ENCODE results near the gene FAM9A. TPM values are rescaled to one million over a fixed set of nuclear protein-coding genes. Genes with fewer than 3 reads are reported as not detected.

The FAM9A gene
- total and polyA plus RNA-seq, 2 of the 8 experiments (the other 6 are each of a cell fraction or from before 2014, with no cell fraction given), result not detected

- Histone ChIP-seq H3K36me3 (ENCODE audit: control insufficient read depth in 2 of 4, insufficient read depth in 4 of 4, low read length in 3 of 4) (no peaks in the 10 kb centered on the region), H4K8ac (ENCODE audit: extremely low read depth, insufficient read depth, low read length) (no peak overlapping the region), H3K23me2 (ENCODE audit: low read depth, low read length) (no peaks in the 10 kb centered on the region), H2AK5ac (ENCODE audit: low read depth, low read length) (no peak overlapping the region), H4K5ac (ENCODE audit: insufficient read length, low read depth, low read length) (no peak overlapping the region), H3K27ac (ENCODE audit: low read depth, low read length) (no peak overlapping the region), H2BK20ac (ENCODE audit: low read length) (no peak overlapping the region), H4K20me1 (replicated peaks in 1 of 2; ENCODE audit: control insufficient read depth in 1 of 2, insufficient read depth in 2 of 2, low read length in 2 of 2) (no peaks in the 10 kb centered on the region), H3K4me1 (replicated peaks in 1 of 4; ENCODE audit: control insufficient read depth in 3 of 4, insufficient read depth in 4 of 4, low read length in 3 of 4) (no peaks in the 10 kb centered on the region), H3K4ac (replicated peaks; ENCODE audit: insufficient read length, low read depth, low read length) (no peak overlapping the region), H2BK5ac (ENCODE audit: low read depth, low read length) (no peak overlapping the region), H2BK120ac (replicated peaks; ENCODE audit: low read depth, low read length) (no peak overlapping the region), H2BK15ac (ENCODE audit: low read length) (no peak overlapping the region), H3K4me2 (ENCODE audit: insufficient read depth in 1 of 2, low read depth in 2 of 2, low read length in 2 of 2) (no peak overlapping the region), H2BK12ac (ENCODE audit: low read depth, low read length) (no peak overlapping the region), H3K9me3 (ENCODE audit: insufficient read depth in 2 of 2, low read depth in 1 of 2, low read length in 1 of 2) (no peaks in the 10 kb centered on the region), H3K14ac (ENCODE audit: insufficient read length) (no peak overlapping the region), H4K91ac (replicated peaks; ENCODE audit: insufficient read length, low read length) (no peak overlapping the region), H3K18ac (ENCODE audit: extremely low read depth, low read length) (no peak overlapping the region), H2AFZ (ENCODE audit: low read length) (no peak overlapping the region; the same call in 1 of the 2 replicates), H3K9ac (replicated peaks in 1 of 4; ENCODE audit: extremely low read depth in 1 of 4, low read depth in 3 of 4, low read length in 3 of 4) (no peak overlapping the region), H3K79me1 (ENCODE audit: low read depth, low read length) (no peaks in the 10 kb centered on the region), H3K79me2 (ENCODE audit: control insufficient read depth in 1 of 2, insufficient read depth in 2 of 2, low read length in 2 of 2) (no peaks in the 10 kb centered on the region), H3K23ac (ENCODE audit: insufficient read length) (no peak overlapping the region), H3K4me3 (ENCODE audit: extremely low read depth in 1 of 4, insufficient read depth in 2 of 4, low read depth in 3 of 4, low read length in 4 of 4) (no peak overlapping the region), H3K27me3 (replicated peaks in 1 of 4; ENCODE audit: control insufficient read depth in 3 of 4, extremely low read depth in 1 of 4, insufficient read depth in 3 of 4, low read length in 3 of 4) (no peaks in the 10 kb centered on the region), H3K56ac (replicated peaks; ENCODE audit: insufficient read length, low read depth, low read length) (no peak overlapping the region)
- no peak for DNase-seq (ENCODE audit: low read depth in 1 of 2, low spot score in 2 of 2)
- 91% methylated on average over 4 of the region's 11 CpGs; no CpG with 5 or more reads in 1 of the 2 experiments for WGBS, 2 experiments (ENCODE audit: extremely low coverage in 1 of 2, insufficient coverage in 1 of 2, insufficient read length in 1 of 2, insufficient replicate concordance in 2 of 2, low coverage in 1 of 2, low lambda C conversion rate in 2 of 2, missing lambda C conversion rate in 1 of 2)
- CTCF ChIA-PET (ENCODE audit: partially characterized antibody), result interaction anchor here (1.0 to 1.8 kb wide), 5 partner anchors 9 to 42 kb away, joined by 3 to 8 read pairs (median 5); no protein-coding TSS in a partner anchor
- POLR2A ChIA-PET (ENCODE audit: partially characterized antibody), result no interaction called here
- TF ChIP-seq YY1 (IDR thresholded peaks at IDR 0.05; ENCODE audit: low read depth, low read length), result no peak
- TF ChIP-seq CTCF (IDR thresholded peaks at IDR 0.05; ENCODE audit: control extremely low read depth in 1 of 3, insufficient read depth in 1 of 3, low read depth in 1 of 3, low read length in 3 of 3), result peak in 1 of 3 experiments; percentile 41; a peak in 1 of 4 replicates
- TF ChIP-seq RAD21 (IDR thresholded peaks at IDR 0.05 in 1 of 2, conservative IDR thresholded peaks at IDR 0.05 in 1 of 2; ENCODE audit: low read depth in 2 of 2, low read length in 2 of 2), result peak; percentile 25 to 28; a peak in 2 of 4 replicates
- FAIRE-seq, result peak; percentile 7
These were observed 43.9 kb upstream of the FAM9A start for GRCh38 chrX:8845060-8845459.

All from H1 (cell line).